Measurements from ENCODE around the gene GRPEL1.

- TF ChIP-seq CTCF (conservative IDR thresholded peaks at IDR 0.05) (no peak), EZH2 (IDR thresholded peaks at IDR 0.05; ENCODE audit: low read depth) (no peak)
Measured at GRCh38 chr4:7063362-7063761, 4.5 kb downstream of the GRPEL1 start.
